Kidney (tissue), 14 donors: ENCODE data around the gene PLPPR1. TPM values are rescaled to one million over a fixed set of nuclear protein-coding genes. Genes with fewer than 3 reads are reported as not detected.
"Not testable (repeated sequence)": the region's sequence is repeated elsewhere in the genome, so short reads cannot be mapped to it uniquely, and the experiment has no call there.

Experiments
- DNase-seq, 5 donors: peaks; one replicate each; pipeline ENCODE4 v3.0.0-alpha.2; 2013 to 2020
- FAIRE-seq: peaks from 2 replicates; lab custom pipeline; 2012; peaks lifted over from hg19 to GRCh38; lab: Jason Lieb, UNC
- H3K27ac ChIP-seq, 2 donors: one replicate each; pipeline ENCODE4 v1.7.0; 2013; ENCODE audit warnings: low read depth in 2 of 2, low read length in 2 of 2, inconsistent platforms in 1 of 2
- H3K27me3 ChIP-seq: one replicate; pipeline ENCODE4 v1.7.1; 2013; ENCODE audit warnings: low read length, inconsistent platforms; ENCODE audit not compliant: control insufficient read depth, insufficient read depth
- H3K36me3 ChIP-seq, 3 donors: one replicate each; pipeline versions ENCODE4 v1.7.0 to v1.7.1; 2013; ENCODE audit warnings: low read length in 3 of 3, control low read depth in 1 of 3, inconsistent platforms in 1 of 3; ENCODE audit not compliant: insufficient read depth in 3 of 3, control insufficient read depth in 2 of 3
- H3K4me1 ChIP-seq, 3 donors: one replicate each; pipeline versions ENCODE4 v1.7.0 to v1.7.1; 2013; ENCODE audit warnings: low read length in 3 of 3, inconsistent platforms in 1 of 3, low read depth in 1 of 3; ENCODE audit not compliant: control insufficient read depth in 2 of 3, insufficient read depth in 2 of 3
- H3K4me3 ChIP-seq, 3 donors: one replicate each; pipeline versions ENCODE4 v1.7.0 to v1.8.1; 2013; ENCODE audit warnings: low read length in 3 of 3, control low read depth in 1 of 3, inconsistent platforms in 1 of 3
- H3K9ac ChIP-seq, 3 donors: one replicate each; pipeline versions ENCODE4 v1.7.0 to v1.7.1; 2013; ENCODE audit warnings: low read length in 3 of 3, control low read depth in 1 of 3, inconsistent platforms in 1 of 3
- H3K9me3 ChIP-seq, 3 donors: one replicate each; pipeline versions ENCODE4 v1.7.0 to v1.7.1; 2013; ENCODE audit warnings: low read length in 3 of 3, control low read depth in 1 of 3, inconsistent platforms in 1 of 3; ENCODE audit not compliant: control insufficient read depth in 2 of 3, insufficient read depth in 1 of 3
- CTCF ChIP-seq: IDR thresholded peaks from 3 replicates; pipeline ENCODE4 v1.5.1; 2012; ENCODE audit warnings: mild to moderate bottlenecking, moderate library complexity, borderline replicate concordance; ENCODE audit not compliant: insufficient read depth; ENCODE audit errors: extremely low read depth
- intact Hi-C: fragments of 100-400 bp; cut with DNase I; formaldehyde crosslinking; loops from one replicate; pipeline ENCODE4 v1.11.1; 2022
- polyA plus RNA-seq: library from polyadenylated mRNA; stranded (reverse); fragments of 350-450 nt; fragmentation: Illumina TruSeq; extraction: RNeasy Lipid Tissue Mini Kit (QIAGEN cat#74804); gene quantifications from one replicate; pipeline ENCODE4 v1.2.3, GENCODE V29; 2014; ENCODE audit warnings: low read depth, low replicate concordance; ENCODE audit not compliant: insufficient read depth
- total RNA-seq: library from RNA; stranded (reverse); fragmentation: NEBNext Ultra II Directional; extraction: Animal tissue kit (Norgen Biotek cat#: 25700); gene quantifications from one replicate; pipeline ENCODE4 v1.2.1, GENCODE V29; 2021
- donor health status: control.
- donor health status: control.
- donor health status: control.
- donor health status: control.
- donor health status: control.
- donor health status: DM: yes; HTN: yes; CAD: no.
- donor health status: Normal renal cell carcinoma (clear cell type).

PLPPR1 gene
- total and polyA plus RNA-seq, 2 donors from 2014 or later = 0.98 to 21.6 TPM

- Histone ChIP-seq H3K9me3 (no peaks in the 10 kb centered on the region), H3K4me1 (no peaks in the 10 kb centered on the region), H3K27ac (no peak overlapping the region), H3K4me3 (no peak overlapping the region), H3K9ac (no peak overlapping the region), H3K36me3 (no peaks in the 10 kb centered on the region), H3K27me3 (no peaks in the 10 kb centered on the region)
- no peak for TF ChIP-seq CTCF
- intact Hi-C loops = no loop called here
- no peak for FAIRE-seq
- no peak for DNase-seq
Observed at GRCh38 chr9:101038488-101038887, 10.0 kb downstream of the PLPPR1 start.

- H3K9me3 ChIP-seq, H3K36me3 ChIP-seq, H3K9ac ChIP-seq, intact Hi-C loops, H3K4me1 ChIP-seq, H3K4me3 ChIP-seq, H3K27ac ChIP-seq, H3K27me3 ChIP-seq, FAIRE-seq, DNase-seq: not testable (repeated sequence)
Observed at GRCh38 chr9:101039581-101039980, 11.1 kb downstream of the PLPPR1 start.

- H3K4me1 ChIP-seq = no peaks in the 10 kb centered on the region
- FAIRE-seq = no peak
- intact Hi-C loops = no loop called here
Observed at GRCh38 chr9:101047848-101048397, 19.4 kb downstream of the PLPPR1 start.

GRCh38 chr9:101050650-101051049, 22.1 kb downstream of the PLPPR1 start:
- intact Hi-C loops = no loop called here
- no peak for TF ChIP-seq CTCF
- Histone ChIP-seq H3K27me3 (no peaks in the 10 kb centered on the region), H3K9me3 (no peaks in the 10 kb centered on the region), H3K36me3 (no peaks in the 10 kb centered on the region), H3K4me3 (no peak overlapping the region), H3K9ac (no peak overlapping the region), H3K4me1 (no peaks in the 10 kb centered on the region), H3K27ac (no peak overlapping the region)
- FAIRE-seq = no peak
- no peak for DNase-seq

More at GRCh38 chr9:101047848-101048397, 19.4 kb downstream of the PLPPR1 start:
- H3K9me3 ChIP-seq = no peaks in the 10 kb centered on the region
- no peak for TF ChIP-seq CTCF
- no peak overlapping the region for H3K4me3 ChIP-seq
- no peak overlapping the region for H3K9ac ChIP-seq
- H3K27me3 ChIP-seq = no peaks in the 10 kb centered on the region
- no peaks in the 10 kb centered on the region for H3K36me3 ChIP-seq
- DNase-seq = no peak
- no peak overlapping the region for H3K27ac ChIP-seq
